Lung microvascular endothelial cell (primary cell): ENCODE measurements around the gene PRX. TPM values are rescaled to one million over a fixed set of nuclear protein-coding genes. Genes with fewer than 3 reads are reported as not detected.
"Not testable (repeated sequence)": the region's sequence is repeated elsewhere in the genome, so short reads cannot be mapped to it uniquely, and the experiment has no call there.

Experiments used
- DNase-seq, 2 donors: peaks; one replicate each; pipeline versions ENCODE4 v3.0.0 to v3.0.0-alpha.2; 2010; ENCODE audit warnings: low read depth in 2 of 2
- total RNA-seq: library from RNA; depleted of rRNA; stranded (reverse); fragments of >200 nt; gene quantifications from 2 replicates; pipeline ENCODE4 v1.2.1, GENCODE V29; 2014

PRX gene
- total RNA-seq, result 0.87 and 1.2 TPM in 2 replicates

- DNase-seq, result no peak
Observed at GRCh38 chr19:40413291-40413845, at the start of gene PRX. Gene PRX (minus strand): TSS chr19:40413378. CDS start chr19:40407932, 5,446 bp downstream.

- DNase-seq, result no peak
Observed at GRCh38 chr19:40461669-40462221, 48.6 kb upstream of the PRX start.

- DNase-seq, result no peak
Observed at GRCh38 chr19:40460185-40460584, 47.0 kb upstream of the PRX start.

- DNase-seq, result no peak
Observed at GRCh38 chr19:40458597-40458974, 45.4 kb upstream of the PRX start.

- no peak for DNase-seq
Observed at GRCh38 chr19:40457953-40458596, 44.9 kb upstream of the PRX start.

- DNase-seq, result no peak
Observed at GRCh38 chr19:40457048-40457447, 43.9 kb upstream of the PRX start.

GRCh38 chr19:40453943-40454342, 40.8 kb upstream of the PRX start:
- DNase-seq, result not testable (repeated sequence)

GRCh38 chr19:40453151-40453735, 40.1 kb upstream of the PRX start:
- no peak for DNase-seq

GRCh38 chr19:40452016-40452415, 38.8 kb upstream of the PRX start:
- no peak for DNase-seq

GRCh38 chr19:40450664-40451063, 37.5 kb upstream of the PRX start:
- no peak for DNase-seq

- DNase-seq, result no peak
Observed at GRCh38 chr19:40449506-40449905, 36.3 kb upstream of the PRX start.

GRCh38 chr19:40446263-40446784, 33.1 kb upstream of the PRX start:
- no peak for DNase-seq

- no peak for DNase-seq
Observed at GRCh38 chr19:40445780-40446262, 32.6 kb upstream of the PRX start.

- DNase-seq, result no peak
Observed at GRCh38 chr19:40444825-40445312, 31.7 kb upstream of the PRX start.

GRCh38 chr19:40444000-40444824, 31.0 kb upstream of the PRX start, which contains the start of gene SERTAD3:
Gene SERTAD3 (minus strand): TSS chr19:40444335. CDS start chr19:40442080, 2,255 bp downstream.
- peak; percentile 96 to 97 for DNase-seq

GRCh38 chr19:40443131-40443999, 30.2 kb upstream of the PRX start:
- peak; percentile 100 for DNase-seq

GRCh38 chr19:40442328-40443130, 29.4 kb upstream of the PRX start:
- no peak for DNase-seq

- DNase-seq, result no peak
Observed at GRCh38 chr19:40441719-40442253, 28.6 kb upstream of the PRX start.

- no peak for DNase-seq
Observed at GRCh38 chr19:40438284-40438683, 25.1 kb upstream of the PRX start.
